ENCODE measurements around the gene HSPA4L. TPM values are rescaled to one million over a fixed set of nuclear protein-coding genes. Genes with fewer than 3 reads are reported as not detected.
A peak's percentile ranks its signal among the peaks of the same experiment; 100 is the strongest.

HSPA4L gene
- total and polyA plus RNA-seq, 2 experiments from 2014 or later = 3.5 to 4.2 TPM

DNA sequence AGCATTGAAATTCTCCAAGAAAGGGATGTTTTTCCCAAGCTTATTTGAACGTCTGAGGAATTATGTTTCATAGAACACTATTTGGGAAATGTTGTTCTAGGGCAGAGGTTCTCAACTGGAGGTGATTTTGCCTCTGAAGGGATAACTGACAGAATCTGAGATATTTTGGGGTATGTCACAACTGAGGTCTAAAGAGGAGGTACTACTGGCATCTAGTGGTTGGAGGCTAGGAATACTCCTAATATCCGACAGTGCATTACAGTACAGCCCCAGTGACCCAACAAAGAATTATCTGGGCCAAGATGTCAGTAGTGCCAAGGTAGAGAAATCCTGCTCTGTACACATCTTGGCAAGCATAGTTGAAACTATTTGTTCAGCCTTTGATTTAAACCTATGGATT is 6.4 kb downstream of the HSPA4L start:
- DNase-seq (ENCODE audit: low spot score) (peak; percentile 69), ATAC-seq (peak; percentile 97)
- peaks cover 10% of the 10 kb centered on the region; the same call in 2 of the 3 replicates for H3K4me1 Mint-ChIP-seq
- Histone ChIP-seq H3K36me3 (ENCODE audit: insufficient read depth) (no peaks in the 10 kb centered on the region), H3K9me2 (ENCODE audit: insufficient read depth) (no peaks in the 10 kb centered on the region), H3K4me2 (no peak overlapping the region), H3K79me2 (replicated peaks; ENCODE audit: insufficient read depth) (no peaks in the 10 kb centered on the region), H3K4me1 (ENCODE audit: insufficient read depth) (peaks cover 10% of the 10 kb centered on the region; the same call in 1 of the 2 replicates), H3F3A (replicated peaks; ENCODE audit: low read depth) (no peaks in the 10 kb centered on the region), H3K4me3 (no peak overlapping the region), H2AFZ (no peak overlapping the region), H3K27ac (ENCODE audit: low read depth) (no peak overlapping the region), H3K27me3 (ENCODE audit: insufficient read depth) (peaks cover 17% of the 10 kb centered on the region), H4K20me1 (replicated peaks; ENCODE audit: insufficient read depth) (no peaks in the 10 kb centered on the region)
- H3K9me3 Mint-ChIP-seq = no peaks in the 10 kb centered on the region; the same call in 2 of the 3 replicates
- peaks cover 6% of the 10 kb centered on the region for H3K27me3 Mint-ChIP-seq (ENCODE audit: insufficient read depth, low read depth, poor library complexity)
- no peak overlapping the region for H3K4me3 Mint-ChIP-seq
- no peak for TF ChIP-seq ZNF114 (CRISPR knock-in tag; IDR thresholded peaks at IDR 0.05)
- TF ChIP-seq, protein P1, sequence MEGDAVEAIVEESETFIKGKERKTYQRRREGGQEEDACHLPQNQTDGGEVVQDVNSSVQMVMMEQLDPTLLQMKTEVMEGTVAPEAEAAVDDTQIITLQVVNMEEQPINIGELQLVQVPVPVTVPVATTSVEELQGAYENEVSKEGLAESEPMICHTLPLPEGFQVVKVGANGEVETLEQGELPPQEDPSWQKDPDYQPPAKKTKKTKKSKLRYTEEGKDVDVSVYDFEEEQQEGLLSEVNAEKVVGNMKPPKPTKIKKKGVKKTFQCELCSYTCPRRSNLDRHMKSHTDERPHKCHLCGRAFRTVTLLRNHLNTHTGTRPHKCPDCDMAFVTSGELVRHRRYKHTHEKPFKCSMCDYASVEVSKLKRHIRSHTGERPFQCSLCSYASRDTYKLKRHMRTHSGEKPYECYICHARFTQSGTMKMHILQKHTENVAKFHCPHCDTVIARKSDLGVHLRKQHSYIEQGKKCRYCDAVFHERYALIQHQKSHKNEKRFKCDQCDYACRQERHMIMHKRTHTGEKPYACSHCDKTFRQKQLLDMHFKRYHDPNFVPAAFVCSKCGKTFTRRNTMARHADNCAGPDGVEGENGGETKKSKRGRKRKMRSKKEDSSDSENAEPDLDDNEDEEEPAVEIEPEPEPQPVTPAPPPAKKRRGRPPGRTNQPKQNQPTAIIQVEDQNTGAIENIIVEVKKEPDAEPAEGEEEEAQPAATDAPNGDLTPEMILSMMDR (conservative IDR thresholded peaks at IDR 0.05; ENCODE audit: low read depth in 2 of 2) = peak; percentile 69 to 76
- TF ChIP-seq EZH2 (IDR thresholded peaks at IDR 0.05; ENCODE audit: low read depth, unreplicated experiment) = no peak
- no peaks in the 10 kb centered on the region for H3K36me3 Mint-ChIP-seq (ENCODE audit: low read depth)
- H3K27ac Mint-ChIP-seq = no peak overlapping the region

DNA sequence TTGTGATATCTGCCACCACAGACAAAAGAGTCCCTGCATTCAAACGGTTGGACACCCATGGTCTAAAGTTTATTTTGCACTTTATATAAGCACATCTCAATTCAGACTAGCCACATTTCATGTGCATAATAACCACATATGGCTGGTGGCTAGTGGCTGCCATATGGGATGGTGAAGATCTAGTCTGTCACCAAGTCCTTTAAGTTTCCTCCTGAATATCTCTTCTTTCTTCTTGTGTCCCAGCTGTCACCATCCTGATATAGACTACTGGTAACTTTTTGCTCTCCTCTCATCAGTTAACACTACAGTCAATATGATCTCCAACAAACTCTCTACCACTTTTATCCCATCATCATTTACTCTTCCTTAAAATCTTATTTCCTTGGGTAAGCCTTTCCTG is 9.3 kb downstream of the HSPA4L start:
- Mint-ChIP-seq H3K36me3 (ENCODE audit: low read depth) (no peaks in the 10 kb centered on the region), H3K4me1 (no peaks in the 10 kb centered on the region), H3K27me3 (ENCODE audit: insufficient read depth, low read depth, poor library complexity) (no peaks in the 10 kb centered on the region), H3K4me3 (no peak overlapping the region), H3K27ac (no peak overlapping the region), H3K9me3 (no peaks in the 10 kb centered on the region; the same call in 2 of the 3 replicates)
- no peak overlapping the region for H3K4me2 ChIP-seq
- ATAC-seq (no peak), DNase-seq (ENCODE audit: low spot score) (no peak)
- H3K27me3 ChIP-seq (ENCODE audit: insufficient read depth) = no peaks in the 10 kb centered on the region
- H3K27ac ChIP-seq (ENCODE audit: low read depth) = no peak overlapping the region
- no peaks in the 10 kb centered on the region for H3K9me2 ChIP-seq (ENCODE audit: insufficient read depth)
- no peaks in the 10 kb centered on the region for H3K79me2 ChIP-seq (replicated peaks; ENCODE audit: insufficient read depth)
- H3K4me1 ChIP-seq (ENCODE audit: insufficient read depth) = no peaks in the 10 kb centered on the region
- no peaks in the 10 kb centered on the region for H4K20me1 ChIP-seq (replicated peaks; ENCODE audit: insufficient read depth)
- H2AFZ ChIP-seq = no peak overlapping the region
- no peaks in the 10 kb centered on the region for H3F3A ChIP-seq (replicated peaks; ENCODE audit: low read depth)
- no peaks in the 10 kb centered on the region for H3K36me3 ChIP-seq (ENCODE audit: insufficient read depth)
- no peak overlapping the region for H3K4me3 ChIP-seq
- TF ChIP-seq ZNF114 (CRISPR knock-in tag; IDR thresholded peaks at IDR 0.05) = no peak
- TF ChIP-seq STAT1 (IDR thresholded peaks at IDR 0.05; ENCODE audit: unreplicated experiment) = no peak
- no peak for TF ChIP-seq EZH2phosphoT487 (IDR thresholded peaks at IDR 0.05; ENCODE audit: unreplicated experiment)
- TF ChIP-seq, protein P2, sequence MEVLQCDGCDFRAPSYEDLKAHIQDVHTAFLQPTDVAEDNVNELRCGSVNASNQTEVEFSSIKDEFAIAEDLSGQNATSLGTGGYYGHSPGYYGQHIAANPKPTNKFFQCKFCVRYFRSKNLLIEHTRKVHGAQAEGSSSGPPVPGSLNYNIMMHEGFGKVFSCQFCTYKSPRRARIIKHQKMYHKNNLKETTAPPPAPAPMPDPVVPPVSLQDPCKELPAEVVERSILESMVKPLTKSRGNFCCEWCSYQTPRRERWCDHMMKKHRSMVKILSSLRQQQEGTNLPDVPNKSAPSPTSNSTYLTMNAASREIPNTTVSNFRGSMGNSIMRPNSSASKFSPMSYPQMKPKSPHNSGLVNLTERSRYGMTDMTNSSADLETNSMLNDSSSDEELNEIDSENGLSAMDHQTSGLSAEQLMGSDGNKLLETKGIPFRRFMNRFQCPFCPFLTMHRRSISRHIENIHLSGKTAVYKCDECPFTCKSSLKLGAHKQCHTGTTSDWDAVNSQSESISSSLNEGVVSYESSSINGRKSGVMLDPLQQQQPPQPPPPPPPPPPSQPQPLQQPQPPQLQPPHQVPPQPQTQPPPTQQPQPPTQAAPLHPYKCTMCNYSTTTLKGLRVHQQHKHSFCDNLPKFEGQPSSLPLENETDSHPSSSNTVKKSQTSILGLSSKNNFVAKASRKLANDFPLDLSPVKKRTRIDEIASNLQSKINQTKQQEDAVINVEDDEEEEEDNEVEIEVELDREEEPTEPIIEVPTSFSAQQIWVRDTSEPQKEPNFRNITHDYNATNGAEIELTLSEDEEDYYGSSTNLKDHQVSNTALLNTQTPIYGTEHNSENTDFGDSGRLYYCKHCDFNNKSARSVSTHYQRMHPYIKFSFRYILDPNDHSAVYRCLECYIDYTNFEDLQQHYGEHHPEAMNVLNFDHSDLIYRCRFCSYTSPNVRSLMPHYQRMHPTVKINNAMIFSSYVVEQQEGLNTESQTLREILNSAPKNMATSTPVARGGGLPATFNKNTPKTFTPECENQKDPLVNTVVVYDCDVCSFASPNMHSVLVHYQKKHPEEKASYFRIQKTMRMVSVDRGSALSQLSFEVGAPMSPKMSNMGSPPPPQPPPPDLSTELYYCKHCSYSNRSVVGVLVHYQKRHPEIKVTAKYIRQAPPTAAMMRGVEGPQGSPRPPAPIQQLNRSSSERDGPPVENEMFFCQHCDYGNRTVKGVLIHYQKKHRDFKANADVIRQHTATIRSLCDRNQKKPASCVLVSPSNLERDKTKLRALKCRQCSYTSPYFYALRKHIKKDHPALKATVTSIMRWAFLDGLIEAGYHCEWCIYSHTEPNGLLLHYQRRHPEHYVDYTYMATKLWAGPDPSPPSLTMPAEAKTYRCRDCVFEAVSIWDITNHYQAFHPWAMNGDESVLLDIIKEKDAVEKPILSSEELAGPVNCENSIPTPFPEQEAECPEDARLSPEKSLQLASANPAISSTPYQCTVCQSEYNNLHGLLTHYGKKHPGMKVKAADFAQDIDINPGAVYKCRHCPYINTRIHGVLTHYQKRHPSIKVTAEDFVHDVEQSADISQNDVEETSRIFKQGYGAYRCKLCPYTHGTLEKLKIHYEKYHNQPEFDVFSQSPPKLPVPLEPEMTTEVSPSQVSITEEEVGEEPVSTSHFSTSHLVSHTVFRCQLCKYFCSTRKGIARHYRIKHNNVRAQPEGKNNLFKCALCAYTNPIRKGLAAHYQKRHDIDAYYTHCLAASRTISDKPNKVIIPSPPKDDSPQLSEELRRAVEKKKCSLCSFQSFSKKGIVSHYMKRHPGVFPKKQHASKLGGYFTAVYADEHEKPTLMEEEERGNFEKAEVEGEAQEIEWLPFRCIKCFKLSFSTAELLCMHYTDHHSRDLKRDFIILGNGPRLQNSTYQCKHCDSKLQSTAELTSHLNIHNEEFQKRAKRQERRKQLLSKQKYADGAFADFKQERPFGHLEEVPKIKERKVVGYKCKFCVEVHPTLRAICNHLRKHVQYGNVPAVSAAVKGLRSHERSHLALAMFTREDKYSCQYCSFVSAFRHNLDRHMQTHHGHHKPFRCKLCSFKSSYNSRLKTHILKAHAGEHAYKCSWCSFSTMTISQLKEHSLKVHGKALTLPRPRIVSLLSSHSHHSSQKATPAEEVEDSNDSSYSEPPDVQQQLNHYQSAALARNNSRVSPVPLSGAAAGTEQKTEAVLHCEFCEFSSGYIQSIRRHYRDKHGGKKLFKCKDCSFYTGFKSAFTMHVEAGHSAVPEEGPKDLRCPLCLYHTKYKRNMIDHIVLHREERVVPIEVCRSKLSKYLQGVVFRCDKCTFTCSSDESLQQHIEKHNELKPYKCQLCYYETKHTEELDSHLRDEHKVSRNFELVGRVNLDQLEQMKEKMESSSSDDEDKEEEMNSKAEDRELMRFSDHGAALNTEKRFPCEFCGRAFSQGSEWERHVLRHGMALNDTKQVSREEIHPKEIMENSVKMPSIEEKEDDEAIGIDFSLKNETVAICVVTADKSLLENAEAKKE (CRISPR knock-in tag; IDR thresholded peaks at IDR 0.05) = no peak
- TF ChIP-seq, protein P3, sequence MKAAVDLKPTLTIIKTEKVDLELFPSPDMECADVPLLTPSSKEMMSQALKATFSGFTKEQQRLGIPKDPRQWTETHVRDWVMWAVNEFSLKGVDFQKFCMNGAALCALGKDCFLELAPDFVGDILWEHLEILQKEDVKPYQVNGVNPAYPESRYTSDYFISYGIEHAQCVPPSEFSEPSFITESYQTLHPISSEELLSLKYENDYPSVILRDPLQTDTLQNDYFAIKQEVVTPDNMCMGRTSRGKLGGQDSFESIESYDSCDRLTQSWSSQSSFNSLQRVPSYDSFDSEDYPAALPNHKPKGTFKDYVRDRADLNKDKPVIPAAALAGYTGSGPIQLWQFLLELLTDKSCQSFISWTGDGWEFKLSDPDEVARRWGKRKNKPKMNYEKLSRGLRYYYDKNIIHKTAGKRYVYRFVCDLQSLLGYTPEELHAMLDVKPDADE (IDR thresholded peaks at IDR 0.05) = no peak
- no peak for TF ChIP-seq JUNB (IDR thresholded peaks at IDR 0.05; ENCODE audit: unreplicated experiment)
- no peak for TF ChIP-seq NANOG (IDR thresholded peaks at IDR 0.05; ENCODE audit: borderline replicate concordance)
- no peak for TF ChIP-seq POLR2AphosphoS5 (IDR thresholded peaks at IDR 0.05; ENCODE audit: low read depth)
- TF ChIP-seq, protein P1 (conservative IDR thresholded peaks at IDR 0.05; ENCODE audit: low read depth in 2 of 2) = no peak
- TF ChIP-seq CREB1 (CRISPR knock-in tag; IDR thresholded peaks at IDR 0.05; ENCODE audit: low read depth) = no peak

All from GM23338 (cell line).